IPS-18c (cell line): ENCODE measurements around the gene SND1.

Experiments
- H3K4me3 ChIP-seq: 2 replicates; pipeline ENCODE4 v1.7.0; 2013; ENCODE audit warnings: low read depth, mild to moderate bottlenecking, low read length, moderate library complexity; ENCODE audit not compliant: insufficient read depth
- H3K9me3 ChIP-seq: one replicate; pipeline ENCODE4 v1.6.1; 2013; ENCODE audit warnings: mild to moderate bottlenecking, low read length, moderate library complexity; ENCODE audit not compliant: control insufficient read depth, insufficient read depth

Gene SND1

DNA sequence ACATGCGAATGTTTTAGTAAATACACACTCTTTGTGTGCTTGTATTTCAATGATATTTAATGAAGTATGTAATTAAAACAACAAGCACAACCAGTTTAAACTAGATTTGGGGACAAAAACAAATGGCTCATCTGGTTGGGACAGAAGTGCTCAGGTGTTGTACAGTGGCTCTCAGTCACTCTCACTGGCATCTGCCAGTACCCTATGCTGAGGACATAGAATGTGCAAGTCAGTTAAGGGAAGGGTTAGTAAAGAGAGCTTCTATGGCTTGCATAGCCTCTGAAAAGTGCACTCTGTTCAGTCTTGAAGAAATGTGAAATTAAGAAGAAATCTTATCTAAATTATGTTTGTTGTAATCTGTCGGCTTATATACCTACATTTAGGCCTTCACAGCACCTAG lies 196.2 kb downstream of the SND1 start:
- no peaks in the 10 kb centered on the region for H3K9me3 ChIP-seq
- no peak overlapping the region for H3K4me3 ChIP-seq

GRCh38 chr7:127850195-127850594 lies 198.2 kb downstream of the SND1 start:
- no peak overlapping the region for H3K4me3 ChIP-seq
- no peaks in the 10 kb centered on the region for H3K9me3 ChIP-seq

DNA sequence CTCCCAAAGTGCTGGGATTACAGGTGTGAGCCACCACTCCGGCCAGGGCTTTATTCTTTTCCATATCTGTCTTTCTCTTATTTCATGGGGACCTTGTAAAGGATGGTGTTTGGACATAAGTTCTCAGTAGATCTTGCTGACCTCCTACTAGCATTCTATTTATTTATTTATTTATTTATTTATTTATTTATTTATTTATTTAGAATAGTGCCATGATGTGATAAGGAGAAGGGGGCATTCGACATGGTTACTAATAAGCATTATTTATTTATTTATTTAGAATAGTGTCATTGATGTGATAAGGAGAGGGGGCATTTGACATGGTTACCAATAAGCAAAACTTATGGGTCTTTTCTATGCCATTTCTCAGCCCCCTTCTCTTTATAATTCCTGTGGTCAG lies 202.4 kb downstream of the SND1 start:
- no peak overlapping the region for H3K4me3 ChIP-seq
- H3K9me3 ChIP-seq: no peaks in the 10 kb centered on the region

DNA sequence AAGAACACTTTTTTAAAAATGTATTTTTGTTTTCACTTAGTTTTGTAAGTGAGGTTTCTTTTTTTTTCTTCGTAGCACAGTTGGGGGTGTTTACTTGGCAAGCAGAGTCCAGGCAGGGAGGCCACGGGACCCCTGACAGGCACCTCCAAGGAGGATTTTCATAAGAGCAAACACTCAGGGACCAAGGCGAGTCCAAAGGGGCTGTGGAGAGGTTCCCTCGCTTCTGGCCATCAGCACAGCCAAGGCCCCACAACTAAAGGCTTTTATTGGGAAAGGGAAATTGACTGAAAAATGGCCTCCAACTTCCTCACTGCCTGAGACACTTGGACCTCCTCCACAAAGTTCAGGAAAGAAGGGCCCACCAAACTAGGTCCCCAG lies 205.5 kb downstream of the SND1 start:
- Histone ChIP-seq H3K9me3 (no peaks in the 10 kb centered on the region), H3K4me3 (no peak overlapping the region)

GRCh38 chr7:127858091-127858914 lies 206.3 kb downstream of the SND1 start:
- Histone ChIP-seq H3K4me3 (no peak overlapping the region), H3K9me3 (no peaks in the 10 kb centered on the region)

DNA sequence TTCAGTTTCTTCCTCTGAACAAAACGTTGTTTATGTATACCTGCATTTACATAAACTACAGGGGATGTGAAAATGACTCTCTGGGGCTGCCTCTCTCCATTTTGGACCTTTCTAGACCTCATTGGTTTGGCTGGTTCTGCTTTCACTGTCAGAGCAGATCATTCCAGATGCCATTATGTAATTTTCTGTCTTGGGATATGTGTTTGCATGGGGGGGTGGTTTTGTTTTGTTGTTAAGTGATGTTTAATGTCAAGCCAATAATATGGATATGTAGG lies 206.9 kb downstream of the SND1 start:
- no peak overlapping the region for H3K4me3 ChIP-seq
- no peaks in the 10 kb centered on the region for H3K9me3 ChIP-seq

- Histone ChIP-seq H3K4me3 (no peak overlapping the region), H3K9me3 (no peaks in the 10 kb centered on the region)
Measured at GRCh38 chr7:127859330-127859729, 207.3 kb downstream of the SND1 start.

DNA sequence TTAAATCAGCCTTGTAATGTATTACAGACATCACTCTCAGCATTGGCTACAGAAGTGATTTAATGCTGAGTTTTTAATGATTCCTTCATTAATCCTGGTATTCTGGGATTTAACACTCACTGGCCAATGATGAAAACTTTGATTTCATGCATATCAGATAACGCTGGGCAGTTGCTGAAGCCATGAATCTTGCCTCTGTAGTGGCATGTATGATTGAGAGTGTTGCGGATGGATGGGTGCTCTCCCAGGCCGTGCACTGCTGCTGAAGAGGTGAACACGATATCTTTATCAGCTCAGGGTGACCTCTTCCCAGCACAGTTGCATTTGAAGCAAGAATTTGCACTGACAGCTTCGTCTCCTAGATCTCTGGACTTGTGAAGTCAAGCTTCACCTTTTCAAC lies 210.5 kb downstream of the SND1 start:
- Histone ChIP-seq H3K9me3 (no peaks in the 10 kb centered on the region), H3K4me3 (no peak overlapping the region)

DNA sequence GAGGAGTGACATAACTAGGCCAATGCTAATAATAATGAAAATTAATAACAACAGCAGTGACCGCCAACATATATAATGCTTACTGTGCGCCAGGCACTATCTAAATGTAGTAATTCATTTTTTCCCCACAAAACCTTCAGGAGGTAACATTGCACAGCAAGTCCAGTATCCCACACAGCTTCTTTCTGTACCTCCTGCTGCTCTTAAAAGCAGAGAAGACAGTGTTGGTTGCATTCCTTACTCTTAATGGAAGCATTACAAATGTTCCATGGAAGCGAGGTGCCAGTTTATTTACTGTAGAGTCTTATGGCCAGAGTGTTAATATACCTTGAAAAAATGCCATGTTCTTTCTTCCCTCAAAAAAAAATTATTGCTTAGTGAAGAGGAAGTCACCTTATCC lies 211.1 kb downstream of the SND1 start:
- Histone ChIP-seq H3K9me3 (no peaks in the 10 kb centered on the region), H3K4me3 (no peak overlapping the region)

DNA sequence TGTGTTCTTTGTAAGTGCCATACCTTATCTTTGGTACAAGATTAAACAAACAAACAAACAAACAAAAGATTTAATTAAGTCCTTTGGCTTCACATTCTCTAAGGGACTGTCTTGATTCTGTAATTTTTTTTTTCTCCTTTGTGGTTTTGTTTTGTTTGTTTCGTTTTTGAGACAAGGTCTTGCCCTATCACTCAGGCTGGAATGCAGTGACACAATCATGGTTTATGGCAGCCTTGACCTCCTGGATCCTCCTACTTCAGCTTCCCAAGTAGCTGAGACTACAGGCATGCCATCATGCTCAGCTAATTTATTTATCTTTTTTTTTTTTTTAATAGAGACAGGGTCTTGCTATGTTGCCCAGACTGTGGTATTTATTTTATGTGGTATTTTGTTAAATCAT lies 213.5 kb downstream of the SND1 start:
- H3K4me3 ChIP-seq: no peak overlapping the region
- no peaks in the 10 kb centered on the region for H3K9me3 ChIP-seq

- H3K4me3 ChIP-seq: no peak overlapping the region
- H3K9me3 ChIP-seq: no peaks in the 10 kb centered on the region
Measured at GRCh38 chr7:127870231-127870907, 218.4 kb downstream of the SND1 start.

- Histone ChIP-seq H3K9me3 (no peaks in the 10 kb centered on the region), H3K4me3 (no peak overlapping the region)
Measured at GRCh38 chr7:127871226-127871625, 219.2 kb downstream of the SND1 start.

GRCh38 chr7:127872122-127872521 lies 220.1 kb downstream of the SND1 start:
- H3K4me3 ChIP-seq: no peak overlapping the region

GRCh38 chr7:127873151-127873550 lies 221.2 kb downstream of the SND1 start:
- H3K9me3 ChIP-seq: no peaks in the 10 kb centered on the region

More at GRCh38 chr7:127872122-127872521, 220.1 kb downstream of the SND1 start:
- H3K9me3 ChIP-seq: no peaks in the 10 kb centered on the region

GRCh38 chr7:127873715-127874636 lies 222.0 kb downstream of the SND1 start:
- Histone ChIP-seq H3K9me3 (no peaks in the 10 kb centered on the region), H3K4me3 (no peak overlapping the region)

More at GRCh38 chr7:127873151-127873550, 221.2 kb downstream of the SND1 start:
- H3K4me3 ChIP-seq: no peak overlapping the region

- H3K9me3 ChIP-seq: no peaks in the 10 kb centered on the region
- no peak overlapping the region for H3K4me3 ChIP-seq
Measured at GRCh38 chr7:127874951-127875608, 223.1 kb downstream of the SND1 start.

DNA sequence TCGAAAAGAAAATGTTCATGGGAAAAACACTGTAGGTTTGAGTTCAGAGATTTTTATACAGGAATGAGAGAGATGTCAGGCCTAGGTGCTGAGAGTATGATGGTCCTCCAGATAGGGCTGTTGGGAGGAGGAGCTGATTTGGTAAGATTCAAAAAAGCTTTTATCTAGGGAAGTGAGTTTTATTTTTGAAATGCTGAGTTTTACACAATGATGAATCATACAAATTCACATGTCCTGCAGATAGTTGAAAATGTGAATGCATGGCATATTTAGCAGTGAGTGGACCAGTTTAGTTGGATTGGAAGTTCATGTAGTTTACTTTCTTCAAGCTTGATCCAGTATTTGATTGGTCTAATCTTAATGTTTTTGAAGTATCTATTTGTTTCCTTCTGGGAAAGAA lies 224.4 kb downstream of the SND1 start:
- Histone ChIP-seq H3K9me3 (no peaks in the 10 kb centered on the region), H3K4me3 (no peak overlapping the region)
